K562 (cell line): ENCODE results near the gene FBN1. TPM values are rescaled to one million over a fixed set of nuclear protein-coding genes. Genes with fewer than 3 reads are reported as not detected.

Experiments
- ATAC-seq: fragments of 200-7000 bp; cut with Tn5 transposase; 3 replicates; pipeline ENCODE4 v1.9.1; 2020; ENCODE audit warnings: moderate library complexity
- BruUV-seq: library from RNA; stranded (reverse); fragments of 400-500 nt; replicated peaks from 2 replicates; lab custom pipeline; 2021; lab: Mats Ljungman, UMichigan
- CTCF ChIA-PET: fragments of 300-600 bp; formaldehyde crosslinking; extraction: SDS; loops from one replicate; lab custom pipeline; 2021; ENCODE audit warnings: low intra/inter-chr PET ratio; lab: Yijun Ruan, JAX
- POLR2A ChIA-PET: fragments of 300-600, 350-650 bp; sonication (Branson Sonifier 250); formaldehyde crosslinking; extraction: SDS; loops from one replicate; lab custom pipeline; 2021; ENCODE audit warnings: antibody characterized with exemption, inconsistent platforms; lab: Yijun Ruan, JAX
- DNase-seq, 4 experiments: peaks; one replicate each; pipeline versions ENCODE4 v3.0.0 to v3.0.0-alpha.2; 2011 to 2018; ENCODE audit warnings: low spot score in 3 of 4, mixed read lengths in 3 of 4; ENCODE audit errors: extremely low read depth in 1 of 4
- FAIRE-seq: peaks from 2 replicates; lab custom pipeline; 2011; peaks lifted over from hg19 to GRCh38; lab: Jason Lieb, UNC
- H2AFZ ChIP-seq: 2 replicates; pipeline ENCODE4 v1.6.0; 2011; ENCODE audit warnings: low read depth, low read length, control low read depth, inconsistent platforms
- H3K27ac ChIP-seq: fragments of 200-600 bp; 3 replicates; pipeline ENCODE4 v1.8.0; 2011; ENCODE audit warnings: low read depth, mild to moderate bottlenecking, control low read depth, inconsistent platforms, low read length, moderate library complexity, mixed read lengths; ENCODE audit errors: extremely low read depth
- H3K27me3 ChIP-seq, 2 experiments: fragments of 300-600 bp in 1 of 2; 2 replicates in 1 of 2; 3 replicates in 1 of 2; pipeline versions ENCODE4 v1.6.0 to v1.8.0; 2011; ENCODE audit warnings: inconsistent platforms in 2 of 2, low read length in 2 of 2, mild to moderate bottlenecking in 1 of 2, mixed read lengths in 1 of 2, moderate library complexity in 1 of 2; ENCODE audit not compliant: control insufficient read depth in 2 of 2, insufficient read depth in 2 of 2
- H3K36me3 ChIP-seq: fragments of 300-600 bp; 3 replicates; pipeline ENCODE4 v1.8.0; 2011; ENCODE audit warnings: mild to moderate bottlenecking, low read length, inconsistent platforms; ENCODE audit not compliant: control insufficient read depth, insufficient read depth
- H3K4me1 ChIP-seq, 2 experiments: fragments of 200-600 bp in 1 of 2; replicated peaks in 1 of 2; 2 replicates in 1 of 2; 3 replicates in 1 of 2; pipeline versions ENCODE4 v1.5.1 to v1.8.0; 2011; ENCODE audit warnings: inconsistent platforms in 2 of 2, low read length in 2 of 2, mild to moderate bottlenecking in 1 of 2, mixed read lengths in 1 of 2, moderate library complexity in 1 of 2; ENCODE audit not compliant: control insufficient read depth in 2 of 2, insufficient read depth in 2 of 2
- H3K4me2 ChIP-seq: 2 replicates; pipeline ENCODE4 v1.6.1; 2011; ENCODE audit warnings: low read length, control low read depth, inconsistent platforms, mixed read lengths; ENCODE audit not compliant: insufficient read depth
- H3K4me3 ChIP-seq: fragments of 200-600 bp; sonication (generic), shearing (Covaris generic); 2 replicates; pipeline ENCODE4 v1.5.1; 2016; ENCODE audit warnings: control low read depth, inconsistent platforms
- H3K79me2 ChIP-seq: fragments of 200-600 bp; 3 replicates; pipeline ENCODE4 v1.8.0; 2011; ENCODE audit warnings: low read length, inconsistent platforms; ENCODE audit not compliant: control insufficient read depth, insufficient read depth
- H3K9ac ChIP-seq, 2 experiments: 2 replicates each; pipeline versions ENCODE4 v1.6.0 to v1.6.1; 2011; ENCODE audit warnings: low read depth in 2 of 2, low read length in 2 of 2, control low read depth in 1 of 2, inconsistent platforms in 1 of 2, mild to moderate bottlenecking in 1 of 2, mixed read lengths in 1 of 2; ENCODE audit not compliant: insufficient read depth in 1 of 2
- H3K9me1 ChIP-seq: one replicate; pipeline ENCODE4 v1.6.0; 2011; ENCODE audit warnings: inconsistent platforms, mild to moderate bottlenecking, low read length, moderate library complexity; ENCODE audit not compliant: control insufficient read depth, insufficient read depth
- H3K9me3 ChIP-seq: replicated peaks from 2 replicates; pipeline ENCODE4 v1.5.1; 2011; ENCODE audit warnings: low read depth, low read length, inconsistent platforms; ENCODE audit not compliant: control insufficient read depth, insufficient read depth
- H4K20me1 ChIP-seq: replicated peaks from 2 replicates; pipeline ENCODE4 v1.6.1; 2011; ENCODE audit warnings: low read length, inconsistent platforms, mixed read lengths; ENCODE audit not compliant: control insufficient read depth, insufficient read depth
- ATF1 ChIP-seq, 2 experiments: fragments of 450-650 bp in 1 of 2; IDR thresholded peaks; 2 replicates each; pipeline ENCODE4 v1.6.1; 2016; ENCODE audit warnings: missing compliant biosample characterization in 1 of 2, missing genetic modification characterization in 1 of 2
- BRF1 ChIP-seq: IDR thresholded peaks from 3 replicates; pipeline ENCODE4 v1.6.1; 2011; ENCODE audit warnings: borderline replicate concordance, mild to moderate bottlenecking; ENCODE audit not compliant: insufficient read length; ENCODE audit errors: extremely low read depth
- NCOA4 ChIP-seq: fragments of 450-650 bp; IDR thresholded peaks from 2 replicates; pipeline ENCODE4 v1.6.1; 2018; ENCODE audit warnings: mild to moderate bottlenecking; ENCODE audit not compliant: partially characterized antibody
- NFIX ChIP-seq: fragments of 250-450 bp; sonication (Bioruptor Pico); IDR thresholded peaks from 2 replicates; pipeline ENCODE4 v1.4.0; 2020; ENCODE audit warnings: low read depth, mild to moderate bottlenecking, moderate library complexity
- PHF8 ChIP-seq: fragments of 200-600 bp; sonication (generic); IDR thresholded peaks from 2 replicates; pipeline ENCODE4 v1.6.1; 2012; ENCODE audit warnings: mixed run types, mild to moderate bottlenecking, inconsistent platforms, low read length, moderate library complexity, borderline replicate concordance
- SMAD2 ChIP-seq: fragments of 150-350 bp; IDR thresholded peaks from 2 replicates; pipeline ENCODE4 v1.6.1; 2014; ENCODE audit warnings: low read depth, mild to moderate bottlenecking, low read length
- TBL1XR1 ChIP-seq, 2 experiments: IDR thresholded peaks; 2 replicates each; pipeline ENCODE4 v1.6.1; 2012; ENCODE audit warnings: improper control_type of control experiment in 2 of 2, low read length in 2 of 2, mild to moderate bottlenecking in 1 of 2
- ZKSCAN1 ChIP-seq: fragments of 150-350 bp; IDR thresholded peaks from 2 replicates; pipeline ENCODE4 v1.6.1; 2016; ENCODE audit warnings: low read depth, low read length
- ZKSCAN3 ChIP-seq: fragments of 250-450 bp; sonication (Bioruptor Pico); IDR thresholded peaks from 2 replicates; pipeline ENCODE4 v1.4.0; 2020
- ZNF174 ChIP-seq: fragments of 250-450 bp; sonication (Bioruptor Pico); IDR thresholded peaks from 2 replicates; pipeline ENCODE4 v1.4.0; 2020; ENCODE audit warnings: mild to moderate bottlenecking
- ZNF263 ChIP-seq: sonication (generic); formaldehyde crosslinking; IDR thresholded peaks from 2 replicates; pipeline ENCODE4 v1.8.0; 2022; ENCODE audit warnings: mild to moderate bottlenecking, missing genetic modification reagents, borderline replicate concordance
- ZNF551 ChIP-seq: fragments of 250-450 bp; sonication (Bioruptor Pico); IDR thresholded peaks from 2 replicates; pipeline ENCODE4 v1.5.0; 2021; ENCODE audit warnings: mild to moderate bottlenecking, moderate library complexity
- WGBS: fragments of 100-300 bp; shearing (Covaris generic); methylation state at CpG from one replicate; pipeline ENCODE4 v1.1.6; 2016; ENCODE audit warnings: low coverage, mixed read lengths; ENCODE audit not compliant: insufficient coverage; ENCODE audit errors: missing lambda C conversion rate; 5-methylcytosine and 5-hydroxymethylcytosine counted together
- in situ Hi-C: fragments of 300-500 bp; cut with MboI; formaldehyde crosslinking; loops from 4 replicates; pipeline ENCODE4 v1.15.0; 2018; ENCODE audit warnings: inconsistent platforms, mixed read lengths
- intact Hi-C: fragments of 100-400 bp; cut with micrococcal nuclease; formaldehyde crosslinking; loops from 2 replicates; pipeline ENCODE4 v1.14.2; 2022
- polyA plus RNA-seq, 8 experiments: library from polyadenylated mRNA; depleted of rRNA in 4 of 8; stranded (reverse) in 5 of 8; unstranded in 3 of 8; fragments of >200 nt; fragmentation: Nextera tagmentation in 2 of 8; fragmentation: Illumina TruSeq in 1 of 8; extraction: Ambion mirVana in 2 of 8; extraction: Trizol in 1 of 8; gene quantifications; 2 replicates each; pipeline versions ENCODE4 v1.2.1 to v1.2.3, GENCODE V29; 2011 to 2014; ENCODE audit warnings: inconsistent platforms in 1 of 8, missing spikeins in 1 of 8
- total RNA-seq, 7 experiments: library from RNA; depleted of rRNA in 6 of 7; stranded (reverse); fragments of >200 nt in 6 of 7; fragmentation: Illumina TruSeq in 2 of 7; extraction: Trizol in 2 of 7; gene quantifications; 2 replicates each; pipeline versions ENCODE4 v1.2.1 to v1.2.3, GENCODE V29; 2011 to 2021; ENCODE audit warnings: low replicate concordance in 1 of 7
- TF ChIP-seq, protein P1 (sequence below): fragments of 450-650 bp; IDR thresholded peaks from 2 replicates; pipeline ENCODE4 v1.6.1; 2016; ENCODE audit warnings: antibody characterized with exemption
- TF ChIP-seq, protein P2 (sequence below): fragments of 450-650 bp; formaldehyde crosslinking; IDR thresholded peaks from 2 replicates; pipeline ENCODE4 v1.4.0; 2022; ENCODE audit warnings: missing genetic modification characterization
- TF ChIP-seq, protein P3 (sequence below), 2 experiments: fragments of 450-650 bp; IDR thresholded peaks; 2 replicates each; pipeline ENCODE4 v1.6.1; 2016

The FBN1 gene
- total and polyA plus RNA-seq, 9 of the 15 experiments (the other 6 are each of a cell fraction or from before 2014, with no cell fraction given): 0.15 to 1.2 (median 0.60) TPM

DNA sequence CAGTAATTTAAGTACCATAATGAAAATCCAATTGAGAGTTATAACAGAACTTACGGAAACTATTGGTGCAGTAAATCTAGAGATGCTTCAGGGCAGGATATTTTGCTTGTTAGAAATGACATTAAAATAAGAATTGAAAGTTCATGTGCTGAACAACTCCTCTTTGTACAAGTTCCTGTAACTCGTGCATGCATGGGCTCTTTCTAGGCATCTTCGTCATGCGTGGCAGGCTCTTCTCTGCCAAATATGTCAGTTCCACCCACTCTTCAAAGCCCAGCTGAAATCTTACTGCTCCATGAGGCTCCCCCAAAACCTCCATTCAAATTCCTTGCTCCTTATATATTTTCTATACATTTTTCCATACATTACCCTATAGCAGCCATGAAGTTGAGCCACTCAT lies 48.7 kb downstream of the FBN1 start (continued):
- TF ChIP-seq PHF8: no peak
- TF ChIP-seq, protein P1, sequence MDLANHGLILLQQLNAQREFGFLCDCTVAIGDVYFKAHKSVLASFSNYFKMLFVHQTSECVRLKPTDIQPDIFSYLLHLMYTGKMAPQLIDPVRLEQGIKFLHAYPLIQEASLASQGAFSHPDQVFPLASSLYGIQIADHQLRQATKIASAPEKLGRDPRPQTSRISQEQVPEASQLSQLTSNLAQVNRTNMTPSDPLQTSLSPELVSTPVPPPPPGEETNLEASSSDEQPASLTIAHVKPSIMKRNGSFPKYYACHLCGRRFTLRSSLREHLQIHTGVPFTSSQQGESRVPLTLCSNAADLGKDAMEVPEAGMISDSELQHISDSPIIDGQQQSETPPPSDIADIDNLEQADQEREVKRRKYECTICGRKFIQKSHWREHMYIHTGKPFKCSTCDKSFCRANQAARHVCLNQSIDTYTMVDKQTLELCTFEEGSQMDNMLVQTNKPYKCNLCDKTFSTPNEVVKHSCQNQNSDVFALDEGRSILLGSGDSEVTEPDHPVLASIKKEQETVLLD: no peak
- TF ChIP-seq, protein P2, sequence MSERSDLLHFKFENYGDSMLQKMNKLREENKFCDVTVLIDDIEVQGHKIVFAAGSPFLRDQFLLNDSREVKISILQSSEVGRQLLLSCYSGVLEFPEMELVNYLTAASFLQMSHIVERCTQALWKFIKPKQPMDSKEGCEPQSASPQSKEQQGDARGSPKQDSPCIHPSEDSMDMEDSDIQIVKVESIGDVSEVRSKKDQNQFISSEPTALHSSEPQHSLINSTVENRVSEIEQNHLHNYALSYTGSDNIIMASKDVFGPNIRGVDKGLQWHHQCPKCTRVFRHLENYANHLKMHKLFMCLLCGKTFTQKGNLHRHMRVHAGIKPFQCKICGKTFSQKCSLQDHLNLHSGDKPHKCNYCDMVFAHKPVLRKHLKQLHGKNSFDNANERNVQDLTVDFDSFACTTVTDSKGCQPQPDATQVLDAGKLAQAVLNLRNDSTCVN: no peak
- no peak for TF ChIP-seq NFIX (CRISPR knock-in tag)
- no peak for TF ChIP-seq SMAD2
- TF ChIP-seq ZKSCAN3 (CRISPR knock-in tag): no peak
- TF ChIP-seq TBL1XR1 (IDR thresholded peaks at IDR 0.05; ENCODE audit: low read length in 2 of 2): no peak
- no peak for TF ChIP-seq ZNF263 (CRISPR knock-in tag)
- no peak for TF ChIP-seq ATF1 (CRISPR knock-in tag; IDR thresholded peaks at IDR 0.05)
- TF ChIP-seq ATF1 (tag; IDR thresholded peaks at IDR 0.05): no peak

DNA sequence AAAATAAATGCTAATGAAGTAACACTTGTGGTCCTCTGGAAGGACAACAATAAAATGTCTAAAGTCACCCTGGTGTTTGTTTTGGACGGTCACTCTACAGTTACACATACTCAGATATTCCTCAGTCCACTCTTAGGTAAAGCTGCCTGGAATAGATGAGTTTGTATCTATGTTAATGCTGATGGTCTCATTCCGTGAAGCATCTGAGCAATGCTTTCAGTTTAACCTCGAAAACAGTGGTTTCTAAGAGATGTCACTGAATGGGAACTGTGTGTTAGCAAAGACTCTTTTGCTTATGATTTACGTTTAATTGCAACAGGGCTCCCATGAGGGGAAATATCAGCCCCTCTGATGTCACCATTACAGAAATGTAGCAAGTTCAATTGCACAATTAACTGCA lies 49.1 kb downstream of the FBN1 start:
- FAIRE-seq (no peak), ATAC-seq (no peak), DNase-seq (no peak)
- H3K9ac ChIP-seq: no peak overlapping the region
- H3K79me2 ChIP-seq: no peaks in the 10 kb centered on the region
- no peak overlapping the region for H3K27ac ChIP-seq
- ChIA-PET POLR2A (interaction anchor here (0.6 kb wide), 1 partner anchor 1696 kb away, joined by 3 read pairs; no protein-coding TSS in a partner anchor), CTCF (no interaction called here)
- no peaks in the 10 kb centered on the region for H4K20me1 ChIP-seq
- intact Hi-C loops (no loop called here), in situ Hi-C loops (no loop called here)
- no peak overlapping the region for H3K4me2 ChIP-seq
- no peaks in the 10 kb centered on the region for H3K36me3 ChIP-seq
- H2AFZ ChIP-seq: peak overlapping the region; percentile 5; the same call in 1 of the 2 replicates
- BruUV-seq: no TSS peak
- no peak overlapping the region for H3K4me3 ChIP-seq
- no peaks in the 10 kb centered on the region for H3K9me3 ChIP-seq
- no peaks in the 10 kb centered on the region for H3K9me1 ChIP-seq
- H3K4me1 ChIP-seq: peaks cover 3 to 9% of the 10 kb centered on the region in 2 experiments; a peak in 3 of 5 replicates
- 10% methylated on average over 4 of the region's 4 CpGs for WGBS
- no peaks in the 10 kb centered on the region for H3K27me3 ChIP-seq
- no peak for TF ChIP-seq NCOA4
- no peak for TF ChIP-seq ZNF551 (CRISPR knock-in tag)
- TF ChIP-seq, protein P3, sequence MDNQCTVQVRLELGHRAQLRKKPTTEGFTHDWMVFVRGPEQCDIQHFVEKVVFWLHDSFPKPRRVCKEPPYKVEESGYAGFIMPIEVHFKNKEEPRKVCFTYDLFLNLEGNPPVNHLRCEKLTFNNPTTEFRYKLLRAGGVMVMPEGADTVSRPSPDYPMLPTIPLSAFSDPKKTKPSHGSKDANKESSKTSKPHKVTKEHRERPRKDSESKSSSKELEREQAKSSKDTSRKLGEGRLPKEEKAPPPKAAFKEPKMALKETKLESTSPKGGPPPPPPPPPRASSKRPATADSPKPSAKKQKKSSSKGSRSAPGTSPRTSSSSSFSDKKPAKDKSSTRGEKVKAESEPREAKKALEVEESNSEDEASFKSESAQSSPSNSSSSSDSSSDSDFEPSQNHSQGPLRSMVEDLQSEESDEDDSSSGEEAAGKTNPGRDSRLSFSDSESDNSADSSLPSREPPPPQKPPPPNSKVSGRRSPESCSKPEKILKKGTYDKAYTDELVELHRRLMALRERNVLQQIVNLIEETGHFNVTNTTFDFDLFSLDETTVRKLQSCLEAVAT (IDR thresholded peaks at IDR 0.05): no peak
- no peak for TF ChIP-seq BRF1
- TF ChIP-seq ZNF174 (CRISPR knock-in tag): no peak
- TF ChIP-seq ZKSCAN1: no peak
